GM12864 (cell line): ENCODE data around the gene TOM1L2.
A peak's percentile ranks its signal among the peaks of the same experiment; 100 is the strongest.
"Not testable (repeated sequence)": the region's sequence is repeated elsewhere in the genome, so short reads cannot be mapped to it uniquely, and the experiment has no call there.

ENCODE experiments used
- DNase-seq: peaks from one replicate; pipeline ENCODE4 v3.0.0-alpha.2; 2011; ENCODE audit warnings: low read depth
- H3K4me3 ChIP-seq: 2 replicates; pipeline ENCODE4 v1.5.1; 2011; ENCODE audit warnings: mild to moderate bottlenecking, low read depth, low read length, control low read depth
- TF ChIP-seq, protein P1 (sequence below): IDR thresholded peaks from 2 replicates; pipeline ENCODE4 v1.5.1; 2011; ENCODE audit warnings: low read depth, mild to moderate bottlenecking, moderate library complexity, low read length, control low read depth, inconsistent platforms; ENCODE audit errors: missing control alignments

Gene TOM1L2

GRCh38 chr17:17811381-17812210 is 160.6 kb downstream of the TOM1L2 start:
- DNase-seq = no peak
- no peak overlapping the region for H3K4me3 ChIP-seq
- TF ChIP-seq, protein P1, sequence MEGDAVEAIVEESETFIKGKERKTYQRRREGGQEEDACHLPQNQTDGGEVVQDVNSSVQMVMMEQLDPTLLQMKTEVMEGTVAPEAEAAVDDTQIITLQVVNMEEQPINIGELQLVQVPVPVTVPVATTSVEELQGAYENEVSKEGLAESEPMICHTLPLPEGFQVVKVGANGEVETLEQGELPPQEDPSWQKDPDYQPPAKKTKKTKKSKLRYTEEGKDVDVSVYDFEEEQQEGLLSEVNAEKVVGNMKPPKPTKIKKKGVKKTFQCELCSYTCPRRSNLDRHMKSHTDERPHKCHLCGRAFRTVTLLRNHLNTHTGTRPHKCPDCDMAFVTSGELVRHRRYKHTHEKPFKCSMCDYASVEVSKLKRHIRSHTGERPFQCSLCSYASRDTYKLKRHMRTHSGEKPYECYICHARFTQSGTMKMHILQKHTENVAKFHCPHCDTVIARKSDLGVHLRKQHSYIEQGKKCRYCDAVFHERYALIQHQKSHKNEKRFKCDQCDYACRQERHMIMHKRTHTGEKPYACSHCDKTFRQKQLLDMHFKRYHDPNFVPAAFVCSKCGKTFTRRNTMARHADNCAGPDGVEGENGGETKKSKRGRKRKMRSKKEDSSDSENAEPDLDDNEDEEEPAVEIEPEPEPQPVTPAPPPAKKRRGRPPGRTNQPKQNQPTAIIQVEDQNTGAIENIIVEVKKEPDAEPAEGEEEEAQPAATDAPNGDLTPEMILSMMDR = no peak

DNA sequence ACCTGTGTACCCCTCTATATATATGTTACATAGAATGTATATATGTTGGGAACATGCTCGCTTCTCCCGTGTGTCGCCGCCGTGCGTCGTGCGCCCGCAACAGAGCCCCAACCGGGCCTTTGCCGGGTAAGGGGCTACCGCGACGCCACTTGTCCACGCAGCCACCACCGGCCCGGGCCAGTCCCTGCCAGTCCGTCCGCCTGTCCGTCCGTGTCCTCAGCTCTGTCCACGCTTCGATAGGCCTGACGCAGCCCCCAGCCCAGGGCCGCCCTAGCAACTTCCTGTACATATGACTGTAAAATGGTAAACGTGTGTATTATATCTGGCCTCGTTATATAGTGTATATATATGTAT is 161.3 kb downstream of the TOM1L2 start:
- H3K4me3 ChIP-seq = no peak overlapping the region
- TF ChIP-seq, protein P1 = no peak
- no peak for DNase-seq

GRCh38 chr17:17810084-17810894 is 161.9 kb downstream of the TOM1L2 start:
- TF ChIP-seq, protein P1 = no peak
- no peak overlapping the region for H3K4me3 ChIP-seq
- DNase-seq = no peak

DNA sequence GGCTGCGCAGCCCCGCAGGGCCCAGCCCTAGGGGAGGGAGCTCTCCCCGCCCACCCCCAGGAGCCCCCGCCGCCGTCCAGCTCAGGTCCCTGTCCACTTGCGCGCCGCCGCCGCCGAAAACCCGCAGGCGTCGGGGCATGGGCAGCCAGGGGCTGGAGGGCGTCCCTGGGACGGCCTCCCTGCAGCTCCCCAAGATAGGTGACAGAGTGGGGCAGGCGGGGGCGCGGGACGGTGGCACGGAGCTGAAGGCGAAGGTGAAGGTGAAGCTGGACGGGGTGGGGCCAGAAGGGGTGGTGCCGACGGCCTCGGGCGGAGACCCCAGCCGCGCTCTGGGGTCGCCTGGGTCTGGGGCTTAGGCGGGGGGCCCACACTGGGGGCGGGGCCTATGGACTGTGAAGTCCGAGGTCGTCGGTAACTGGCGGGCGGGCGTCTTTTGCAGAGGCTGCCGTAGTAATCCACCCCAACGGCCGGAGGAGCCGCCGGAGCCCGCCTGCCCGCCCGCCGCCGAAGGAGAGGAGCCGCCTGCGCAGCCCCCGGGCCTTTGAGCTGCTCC is 162.6 kb downstream of the TOM1L2 start:
- no peak for DNase-seq
- TF ChIP-seq, protein P1 = no peak
- no peak overlapping the region for H3K4me3 ChIP-seq

DNA sequence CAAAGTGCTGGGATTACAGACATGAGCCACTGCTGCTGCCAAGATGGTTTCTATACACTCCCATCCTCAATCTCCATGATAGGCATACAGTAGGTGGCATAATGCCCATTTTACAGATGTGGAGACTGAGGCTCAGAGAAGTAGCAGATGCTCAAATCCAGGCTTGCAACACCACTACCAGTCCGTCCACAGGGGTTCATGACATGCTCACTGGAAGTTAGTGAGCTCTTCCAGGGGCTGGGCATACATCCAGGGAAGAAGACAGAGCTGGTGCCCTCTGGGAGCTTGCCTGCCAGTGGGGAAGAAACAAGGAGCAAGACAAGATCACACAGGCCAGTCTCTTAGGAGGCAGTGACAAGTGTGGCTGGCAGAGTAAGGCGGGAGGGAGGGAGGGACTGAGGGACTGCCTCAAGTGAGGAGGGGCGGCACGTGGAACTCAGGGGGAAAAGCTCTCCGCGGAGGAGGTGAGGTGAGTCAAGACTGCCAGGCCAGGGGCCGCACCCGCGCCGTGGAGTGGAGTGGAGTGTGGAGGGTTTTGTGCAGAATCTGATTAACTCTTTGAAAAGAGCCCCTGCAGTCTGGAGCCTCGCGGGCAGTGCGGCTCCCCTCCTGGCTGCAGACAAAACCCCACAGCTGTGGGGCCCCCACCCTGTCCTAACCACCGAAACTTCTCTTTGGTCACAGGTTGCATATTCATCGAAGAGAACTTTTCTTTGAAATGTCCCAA is 163.3 kb downstream of the TOM1L2 start:
- TF ChIP-seq, protein P1 = no peak
- H3K4me3 ChIP-seq = no peak overlapping the region
- peak; percentile 29 for DNase-seq

DNA sequence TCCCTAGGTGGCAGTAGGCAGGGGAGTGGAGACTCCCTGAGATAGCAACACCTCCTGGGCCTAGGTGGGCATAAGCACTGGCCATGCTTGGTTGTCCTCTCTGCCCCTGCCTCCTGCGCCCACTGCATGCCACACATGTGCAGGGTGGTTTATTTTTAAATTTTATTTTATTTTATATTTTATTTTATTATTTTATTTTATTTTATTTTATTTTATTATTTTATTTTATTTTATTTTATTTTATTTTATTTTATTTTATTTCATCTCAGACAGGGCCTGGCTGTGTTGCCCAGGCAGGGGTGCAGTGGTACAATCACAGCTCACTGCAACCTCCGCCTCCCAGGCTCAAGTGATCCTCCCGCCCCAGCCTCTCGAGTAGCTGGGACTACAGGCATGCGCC is 164.0 kb downstream of the TOM1L2 start:
- not testable (repeated sequence) for DNase-seq, H3K4me3 ChIP-seq

- no peak for DNase-seq
- TF ChIP-seq, protein P1 = no peak
- no peak overlapping the region for H3K4me3 ChIP-seq
Observed at GRCh38 chr17:17807440-17807839, 164.8 kb downstream of the TOM1L2 start.
